GM23338 (cell line): ENCODE measurements around the gene MRPL34. TPM values are rescaled to one million over a fixed set of nuclear protein-coding genes. Genes with fewer than 3 reads are reported as not detected.

ENCODE experiments used
- ATAC-seq: fragments of 200-7000 bp; cut with Tn5 transposase; 3 replicates; pipeline ENCODE4 v1.9.1; 2020
- DNase-seq: peaks from one replicate; pipeline ENCODE4 v3.0.0-alpha.2; 2015; ENCODE audit warnings: low spot score
- H2AFZ ChIP-seq: fragments of 200-600 bp; sonication (generic); 2 replicates; pipeline ENCODE4 v1.8.0; 2016; ENCODE audit warnings: antibody characterized with exemption, mild to moderate bottlenecking, moderate library complexity
- H3F3A ChIP-seq: fragments of 200-600 bp; sonication (generic); replicated peaks from 2 replicates; pipeline ENCODE4 v1.8.0; 2017; ENCODE audit warnings: antibody characterized with exemption, mixed run types, low read depth
- H3K27ac ChIP-seq: fragments of 200-600 bp; sonication (generic); 2 replicates; pipeline ENCODE4 v1.6.1; 2016; ENCODE audit warnings: low read depth
- H3K27me3 ChIP-seq: fragments of 200-600 bp; sonication (generic); 2 replicates; pipeline ENCODE4 v1.8.0; 2016; ENCODE audit warnings: mild to moderate bottlenecking, mixed run types, moderate library complexity; ENCODE audit not compliant: insufficient read depth
- H3K36me3 ChIP-seq: fragments of 200-600 bp; sonication (generic); 2 replicates; pipeline ENCODE4 v1.8.0; 2016; ENCODE audit warnings: mild to moderate bottlenecking; ENCODE audit not compliant: insufficient read depth
- H3K4me1 ChIP-seq: fragments of 200-600 bp; sonication (generic); 2 replicates; pipeline ENCODE4 v1.8.0; 2016; ENCODE audit warnings: mild to moderate bottlenecking, moderate library complexity; ENCODE audit not compliant: insufficient read depth
- H3K4me2 ChIP-seq: fragments of 200-600 bp; sonication (generic); 2 replicates; pipeline ENCODE4 v1.7.1; 2017; ENCODE audit warnings: mixed run types
- H3K4me3 ChIP-seq: fragments of 200-600 bp; sonication (generic); 2 replicates; pipeline ENCODE4 v1.6.1; 2016; ENCODE audit warnings: mixed run types
- H3K79me2 ChIP-seq: fragments of 200-600 bp; sonication (generic); replicated peaks from 2 replicates; pipeline ENCODE4 v1.8.0; 2017; ENCODE audit warnings: mild to moderate bottlenecking; ENCODE audit not compliant: insufficient read depth
- H3K9me2 ChIP-seq: fragments of 200-600 bp; sonication (generic); 2 replicates; pipeline ENCODE4 v1.8.0; 2017; ENCODE audit not compliant: insufficient read depth
- H4K20me1 ChIP-seq: fragments of 200-600 bp; sonication (generic); replicated peaks from 2 replicates; pipeline ENCODE4 v1.8.0; 2017; ENCODE audit warnings: mild to moderate bottlenecking; ENCODE audit not compliant: insufficient read depth
- H3K27ac Mint-ChIP-seq: 2 replicates; pipeline ENCODE4 v1.8.0; 2020; ENCODE audit warnings: inconsistent platforms, mild to moderate bottlenecking, moderate library complexity, mixed read lengths
- H3K27me3 Mint-ChIP-seq: 3 replicates; pipeline ENCODE4 v1.8.0; 2022; ENCODE audit warnings: low read depth, mild to moderate bottlenecking, moderate library complexity, mixed read lengths, inconsistent platforms; ENCODE audit not compliant: insufficient read depth, poor library complexity
- H3K36me3 Mint-ChIP-seq: 3 replicates; pipeline ENCODE4 v1.8.0; 2021; ENCODE audit warnings: low read depth, mild to moderate bottlenecking, inconsistent platforms, moderate library complexity, mixed read lengths
- H3K4me1 Mint-ChIP-seq: 3 replicates; pipeline ENCODE4 v1.8.0; 2020; ENCODE audit warnings: mild to moderate bottlenecking, inconsistent platforms, mixed read lengths
- H3K4me3 Mint-ChIP-seq: 3 replicates; pipeline ENCODE4 v1.8.0; 2021; ENCODE audit warnings: moderate library complexity, mild to moderate bottlenecking, inconsistent platforms, mixed read lengths
- H3K9me3 Mint-ChIP-seq: 3 replicates; pipeline ENCODE4 v1.8.0; 2020; ENCODE audit warnings: moderate library complexity, mild to moderate bottlenecking, inconsistent platforms, mixed read lengths
- CREB1 ChIP-seq: fragments of 250-450 bp; sonication (Bioruptor Pico); IDR thresholded peaks from 2 replicates; pipeline ENCODE4 v1.5.0; 2020; ENCODE audit warnings: low read depth, mild to moderate bottlenecking, moderate library complexity
- EZH2 ChIP-seq: fragments of 200-600 bp; sonication (generic); IDR thresholded peaks from one replicate; pipeline ENCODE4 v1.8.0; 2017; ENCODE audit warnings: antibody characterized with exemption, mild to moderate bottlenecking, low read depth; ENCODE audit not compliant: unreplicated experiment
- EZH2phosphoT487 ChIP-seq: fragments of 200-600 bp; sonication (generic); IDR thresholded peaks from one replicate; pipeline ENCODE4 v1.8.1; 2018; ENCODE audit warnings: antibody characterized with exemption; ENCODE audit not compliant: unreplicated experiment
- JUNB ChIP-seq: IDR thresholded peaks from one replicate; pipeline ENCODE4 v1.6.1; 2016; ENCODE audit warnings: antibody characterized with exemption; ENCODE audit not compliant: unreplicated experiment
- NANOG ChIP-seq: IDR thresholded peaks from 2 replicates; pipeline ENCODE4 v1.6.1; 2016; ENCODE audit warnings: antibody characterized with exemption, borderline replicate concordance
- POLR2AphosphoS5 ChIP-seq: IDR thresholded peaks from 2 replicates; pipeline ENCODE4 v1.6.1; 2016; ENCODE audit warnings: antibody characterized with exemption, low read depth
- STAT1 ChIP-seq: IDR thresholded peaks from one replicate; pipeline ENCODE4 v1.6.1; 2016; ENCODE audit warnings: antibody characterized with exemption; ENCODE audit not compliant: unreplicated experiment
- ZNF114 ChIP-seq: fragments of 250-450 bp; sonication (Bioruptor Pico); IDR thresholded peaks from 2 replicates; pipeline ENCODE4 v1.5.0; 2020; ENCODE audit warnings: mild to moderate bottlenecking, moderate library complexity
- ZNF331 ChIP-seq: fragments of 250-450 bp; sonication (Bioruptor Pico); IDR thresholded peaks from 2 replicates; pipeline ENCODE4 v1.5.0; 2020; ENCODE audit warnings: low read depth, mild to moderate bottlenecking, moderate library complexity
- polyA plus RNA-seq: library from polyadenylated mRNA; unstranded; fragments of >200 nt; fragmentation: Nextera tagmentation; extraction: Ambion mirVana; gene quantifications from 2 replicates; pipeline ENCODE4 v1.2.1, GENCODE V29; 2016
- total RNA-seq: library from RNA; depleted of rRNA; stranded (reverse); fragments of >200 nt; shearing (Covaris generic); gene quantifications from 2 replicates; pipeline ENCODE4 v1.2.3, GENCODE V29; 2014
- TF ChIP-seq, protein P1 (sequence below): fragments of 250-450 bp; sonication (Bioruptor Pico); IDR thresholded peaks from 2 replicates; pipeline ENCODE4 v1.5.0; 2020; ENCODE audit warnings: mild to moderate bottlenecking, moderate library complexity
- TF ChIP-seq, protein P2 (sequence below): IDR thresholded peaks from 2 replicates; pipeline ENCODE4 v1.6.1; 2016; ENCODE audit warnings: antibody characterized with exemption
- TF ChIP-seq, protein P3 (sequence below): IDR thresholded peaks from one replicate; pipeline ENCODE4 v1.6.1; 2018; ENCODE audit warnings: antibody characterized with exemption; ENCODE audit not compliant: unreplicated experiment
- TF ChIP-seq, protein P4 (sequence below), 2 experiments: fragments of 200-600 bp in 1 of 2; sonication (generic) in 1 of 2; conservative IDR thresholded peaks; 2 replicates each; pipeline versions ENCODE4 v1.5.1 to v1.6.1; 2016 to 2017; ENCODE audit warnings: antibody characterized with exemption in 2 of 2, low read depth in 2 of 2, mild to moderate bottlenecking in 2 of 2, moderate library complexity in 1 of 2

The MRPL34 gene
- total and polyA plus RNA-seq, 2 experiments from 2014 or later = 59.9 to 266 TPM

DNA sequence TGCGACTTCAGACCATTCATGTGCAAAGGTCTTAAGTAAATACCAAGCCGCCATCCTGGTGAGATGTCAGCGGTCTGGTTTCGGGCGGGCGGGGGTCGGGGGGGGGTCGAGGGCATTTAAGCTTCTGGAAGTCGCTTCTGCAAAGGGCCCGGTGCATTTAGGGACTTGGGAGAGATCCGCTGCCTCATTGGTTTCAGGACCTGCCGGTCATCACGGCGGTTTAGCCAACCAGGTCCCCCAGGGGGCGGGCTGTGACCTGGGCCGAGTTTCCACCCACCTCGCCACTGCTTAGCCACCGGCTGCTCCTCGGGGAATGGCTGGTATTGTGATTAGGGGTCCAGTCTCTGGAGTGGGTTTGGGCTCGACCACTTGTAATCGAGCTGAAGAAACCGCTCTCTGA lies 16.2 kb upstream of the MRPL34 start:
- Histone ChIP-seq H3K36me3 (no peaks in the 10 kb centered on the region), H3K4me3 (peak overlapping the region; percentile 26; the same call in 1 of the 2 replicates), H3K27me3 (no peaks in the 10 kb centered on the region), H4K20me1 (no peaks in the 10 kb centered on the region), H2AFZ (0 out of 2 replicates have a peak overlapping the region, but pooled peaks have one; percentile 72), H3K27ac (no peak overlapping the region), H3F3A (peaks cover 20% of the 10 kb centered on the region), H3K4me1 (peaks cover 9% of the 10 kb centered on the region), H3K9me2 (no peaks in the 10 kb centered on the region), H3K79me2 (peaks cover 4% of the 10 kb centered on the region; the same call in 1 of the 2 replicates), H3K4me2 (no peak overlapping the region)
- Mint-ChIP-seq H3K27me3 (peaks cover 19% of the 10 kb centered on the region), H3K4me1 (peaks cover 6% of the 10 kb centered on the region), H3K4me3 (peak overlapping the region; percentile 27; the same call in 1 of the 3 replicates), H3K36me3 (peaks cover 18% of the 10 kb centered on the region), H3K27ac (no peak overlapping the region), H3K9me3 (no peaks in the 10 kb centered on the region)
- peak; percentile 96 for DNase-seq
- peak; percentile 38 for ATAC-seq
- TF ChIP-seq EZH2phosphoT487 (no peak), ZNF331 (CRISPR knock-in tag) (no peak), EZH2 (no peak), STAT1 (no peak), JUNB (no peak), NANOG (no peak), POLR2AphosphoS5 (no peak), ZNF114 (CRISPR knock-in tag) (no peak), CREB1 (CRISPR knock-in tag) (no peak)
- TF ChIP-seq, protein P1, sequence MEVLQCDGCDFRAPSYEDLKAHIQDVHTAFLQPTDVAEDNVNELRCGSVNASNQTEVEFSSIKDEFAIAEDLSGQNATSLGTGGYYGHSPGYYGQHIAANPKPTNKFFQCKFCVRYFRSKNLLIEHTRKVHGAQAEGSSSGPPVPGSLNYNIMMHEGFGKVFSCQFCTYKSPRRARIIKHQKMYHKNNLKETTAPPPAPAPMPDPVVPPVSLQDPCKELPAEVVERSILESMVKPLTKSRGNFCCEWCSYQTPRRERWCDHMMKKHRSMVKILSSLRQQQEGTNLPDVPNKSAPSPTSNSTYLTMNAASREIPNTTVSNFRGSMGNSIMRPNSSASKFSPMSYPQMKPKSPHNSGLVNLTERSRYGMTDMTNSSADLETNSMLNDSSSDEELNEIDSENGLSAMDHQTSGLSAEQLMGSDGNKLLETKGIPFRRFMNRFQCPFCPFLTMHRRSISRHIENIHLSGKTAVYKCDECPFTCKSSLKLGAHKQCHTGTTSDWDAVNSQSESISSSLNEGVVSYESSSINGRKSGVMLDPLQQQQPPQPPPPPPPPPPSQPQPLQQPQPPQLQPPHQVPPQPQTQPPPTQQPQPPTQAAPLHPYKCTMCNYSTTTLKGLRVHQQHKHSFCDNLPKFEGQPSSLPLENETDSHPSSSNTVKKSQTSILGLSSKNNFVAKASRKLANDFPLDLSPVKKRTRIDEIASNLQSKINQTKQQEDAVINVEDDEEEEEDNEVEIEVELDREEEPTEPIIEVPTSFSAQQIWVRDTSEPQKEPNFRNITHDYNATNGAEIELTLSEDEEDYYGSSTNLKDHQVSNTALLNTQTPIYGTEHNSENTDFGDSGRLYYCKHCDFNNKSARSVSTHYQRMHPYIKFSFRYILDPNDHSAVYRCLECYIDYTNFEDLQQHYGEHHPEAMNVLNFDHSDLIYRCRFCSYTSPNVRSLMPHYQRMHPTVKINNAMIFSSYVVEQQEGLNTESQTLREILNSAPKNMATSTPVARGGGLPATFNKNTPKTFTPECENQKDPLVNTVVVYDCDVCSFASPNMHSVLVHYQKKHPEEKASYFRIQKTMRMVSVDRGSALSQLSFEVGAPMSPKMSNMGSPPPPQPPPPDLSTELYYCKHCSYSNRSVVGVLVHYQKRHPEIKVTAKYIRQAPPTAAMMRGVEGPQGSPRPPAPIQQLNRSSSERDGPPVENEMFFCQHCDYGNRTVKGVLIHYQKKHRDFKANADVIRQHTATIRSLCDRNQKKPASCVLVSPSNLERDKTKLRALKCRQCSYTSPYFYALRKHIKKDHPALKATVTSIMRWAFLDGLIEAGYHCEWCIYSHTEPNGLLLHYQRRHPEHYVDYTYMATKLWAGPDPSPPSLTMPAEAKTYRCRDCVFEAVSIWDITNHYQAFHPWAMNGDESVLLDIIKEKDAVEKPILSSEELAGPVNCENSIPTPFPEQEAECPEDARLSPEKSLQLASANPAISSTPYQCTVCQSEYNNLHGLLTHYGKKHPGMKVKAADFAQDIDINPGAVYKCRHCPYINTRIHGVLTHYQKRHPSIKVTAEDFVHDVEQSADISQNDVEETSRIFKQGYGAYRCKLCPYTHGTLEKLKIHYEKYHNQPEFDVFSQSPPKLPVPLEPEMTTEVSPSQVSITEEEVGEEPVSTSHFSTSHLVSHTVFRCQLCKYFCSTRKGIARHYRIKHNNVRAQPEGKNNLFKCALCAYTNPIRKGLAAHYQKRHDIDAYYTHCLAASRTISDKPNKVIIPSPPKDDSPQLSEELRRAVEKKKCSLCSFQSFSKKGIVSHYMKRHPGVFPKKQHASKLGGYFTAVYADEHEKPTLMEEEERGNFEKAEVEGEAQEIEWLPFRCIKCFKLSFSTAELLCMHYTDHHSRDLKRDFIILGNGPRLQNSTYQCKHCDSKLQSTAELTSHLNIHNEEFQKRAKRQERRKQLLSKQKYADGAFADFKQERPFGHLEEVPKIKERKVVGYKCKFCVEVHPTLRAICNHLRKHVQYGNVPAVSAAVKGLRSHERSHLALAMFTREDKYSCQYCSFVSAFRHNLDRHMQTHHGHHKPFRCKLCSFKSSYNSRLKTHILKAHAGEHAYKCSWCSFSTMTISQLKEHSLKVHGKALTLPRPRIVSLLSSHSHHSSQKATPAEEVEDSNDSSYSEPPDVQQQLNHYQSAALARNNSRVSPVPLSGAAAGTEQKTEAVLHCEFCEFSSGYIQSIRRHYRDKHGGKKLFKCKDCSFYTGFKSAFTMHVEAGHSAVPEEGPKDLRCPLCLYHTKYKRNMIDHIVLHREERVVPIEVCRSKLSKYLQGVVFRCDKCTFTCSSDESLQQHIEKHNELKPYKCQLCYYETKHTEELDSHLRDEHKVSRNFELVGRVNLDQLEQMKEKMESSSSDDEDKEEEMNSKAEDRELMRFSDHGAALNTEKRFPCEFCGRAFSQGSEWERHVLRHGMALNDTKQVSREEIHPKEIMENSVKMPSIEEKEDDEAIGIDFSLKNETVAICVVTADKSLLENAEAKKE = no peak
- TF ChIP-seq, protein P2, sequence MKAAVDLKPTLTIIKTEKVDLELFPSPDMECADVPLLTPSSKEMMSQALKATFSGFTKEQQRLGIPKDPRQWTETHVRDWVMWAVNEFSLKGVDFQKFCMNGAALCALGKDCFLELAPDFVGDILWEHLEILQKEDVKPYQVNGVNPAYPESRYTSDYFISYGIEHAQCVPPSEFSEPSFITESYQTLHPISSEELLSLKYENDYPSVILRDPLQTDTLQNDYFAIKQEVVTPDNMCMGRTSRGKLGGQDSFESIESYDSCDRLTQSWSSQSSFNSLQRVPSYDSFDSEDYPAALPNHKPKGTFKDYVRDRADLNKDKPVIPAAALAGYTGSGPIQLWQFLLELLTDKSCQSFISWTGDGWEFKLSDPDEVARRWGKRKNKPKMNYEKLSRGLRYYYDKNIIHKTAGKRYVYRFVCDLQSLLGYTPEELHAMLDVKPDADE = no peak
- TF ChIP-seq, protein P3, sequence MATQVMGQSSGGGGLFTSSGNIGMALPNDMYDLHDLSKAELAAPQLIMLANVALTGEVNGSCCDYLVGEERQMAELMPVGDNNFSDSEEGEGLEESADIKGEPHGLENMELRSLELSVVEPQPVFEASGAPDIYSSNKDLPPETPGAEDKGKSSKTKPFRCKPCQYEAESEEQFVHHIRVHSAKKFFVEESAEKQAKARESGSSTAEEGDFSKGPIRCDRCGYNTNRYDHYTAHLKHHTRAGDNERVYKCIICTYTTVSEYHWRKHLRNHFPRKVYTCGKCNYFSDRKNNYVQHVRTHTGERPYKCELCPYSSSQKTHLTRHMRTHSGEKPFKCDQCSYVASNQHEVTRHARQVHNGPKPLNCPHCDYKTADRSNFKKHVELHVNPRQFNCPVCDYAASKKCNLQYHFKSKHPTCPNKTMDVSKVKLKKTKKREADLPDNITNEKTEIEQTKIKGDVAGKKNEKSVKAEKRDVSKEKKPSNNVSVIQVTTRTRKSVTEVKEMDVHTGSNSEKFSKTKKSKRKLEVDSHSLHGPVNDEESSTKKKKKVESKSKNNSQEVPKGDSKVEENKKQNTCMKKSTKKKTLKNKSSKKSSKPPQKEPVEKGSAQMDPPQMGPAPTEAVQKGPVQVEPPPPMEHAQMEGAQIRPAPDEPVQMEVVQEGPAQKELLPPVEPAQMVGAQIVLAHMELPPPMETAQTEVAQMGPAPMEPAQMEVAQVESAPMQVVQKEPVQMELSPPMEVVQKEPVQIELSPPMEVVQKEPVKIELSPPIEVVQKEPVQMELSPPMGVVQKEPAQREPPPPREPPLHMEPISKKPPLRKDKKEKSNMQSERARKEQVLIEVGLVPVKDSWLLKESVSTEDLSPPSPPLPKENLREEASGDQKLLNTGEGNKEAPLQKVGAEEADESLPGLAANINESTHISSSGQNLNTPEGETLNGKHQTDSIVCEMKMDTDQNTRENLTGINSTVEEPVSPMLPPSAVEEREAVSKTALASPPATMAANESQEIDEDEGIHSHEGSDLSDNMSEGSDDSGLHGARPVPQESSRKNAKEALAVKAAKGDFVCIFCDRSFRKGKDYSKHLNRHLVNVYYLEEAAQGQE = no peak
- TF ChIP-seq, protein P4, sequence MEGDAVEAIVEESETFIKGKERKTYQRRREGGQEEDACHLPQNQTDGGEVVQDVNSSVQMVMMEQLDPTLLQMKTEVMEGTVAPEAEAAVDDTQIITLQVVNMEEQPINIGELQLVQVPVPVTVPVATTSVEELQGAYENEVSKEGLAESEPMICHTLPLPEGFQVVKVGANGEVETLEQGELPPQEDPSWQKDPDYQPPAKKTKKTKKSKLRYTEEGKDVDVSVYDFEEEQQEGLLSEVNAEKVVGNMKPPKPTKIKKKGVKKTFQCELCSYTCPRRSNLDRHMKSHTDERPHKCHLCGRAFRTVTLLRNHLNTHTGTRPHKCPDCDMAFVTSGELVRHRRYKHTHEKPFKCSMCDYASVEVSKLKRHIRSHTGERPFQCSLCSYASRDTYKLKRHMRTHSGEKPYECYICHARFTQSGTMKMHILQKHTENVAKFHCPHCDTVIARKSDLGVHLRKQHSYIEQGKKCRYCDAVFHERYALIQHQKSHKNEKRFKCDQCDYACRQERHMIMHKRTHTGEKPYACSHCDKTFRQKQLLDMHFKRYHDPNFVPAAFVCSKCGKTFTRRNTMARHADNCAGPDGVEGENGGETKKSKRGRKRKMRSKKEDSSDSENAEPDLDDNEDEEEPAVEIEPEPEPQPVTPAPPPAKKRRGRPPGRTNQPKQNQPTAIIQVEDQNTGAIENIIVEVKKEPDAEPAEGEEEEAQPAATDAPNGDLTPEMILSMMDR (conservative IDR thresholded peaks at IDR 0.05; ENCODE audit: low read depth in 2 of 2) = no peak
